ENCODE measurements around the gene IRF9.
A peak's percentile ranks its signal among the peaks of the same experiment; 100 is the strongest.

Gene IRF9

GRCh38 chr14:24213866-24214662, 53.0 kb downstream of the IRF9 start:
- TF ChIP-seq ZFP30 (CRISPR knock-in tag; IDR thresholded peaks at IDR 0.05) (no peak), OSR1 (CRISPR knock-in tag; IDR thresholded peaks at IDR 0.05) (no peak), ZFP3 (CRISPR knock-in tag; IDR thresholded peaks at IDR 0.05) (no peak), TOX (CRISPR knock-in tag; IDR thresholded peaks at IDR 0.05; ENCODE audit: borderline replicate concordance) (no peak), ZNF565 (CRISPR knock-in tag; conservative IDR thresholded peaks at IDR 0.05; ENCODE audit: low read depth) (no peak), SNAI2 (CRISPR knock-in tag; IDR thresholded peaks at IDR 0.05) (no peak), POU6F1 (CRISPR knock-in tag; IDR thresholded peaks at IDR 0.05; ENCODE audit: borderline replicate concordance, low read depth) (no peak)
- no peak for ATAC-seq

- ATAC-seq, result peak; percentile 80
- no peak for TF ChIP-seq ZNF565 (CRISPR knock-in tag; conservative IDR thresholded peaks at IDR 0.05; ENCODE audit: low read depth)
- no peak for TF ChIP-seq RARB (CRISPR knock-in tag; IDR thresholded peaks at IDR 0.05)
- no peak for TF ChIP-seq BACH2 (CRISPR knock-in tag; IDR thresholded peaks at IDR 0.05; ENCODE audit: borderline replicate concordance)
- no peak for TF ChIP-seq PATZ1 (CRISPR knock-in tag; IDR thresholded peaks at IDR 0.05; ENCODE audit: borderline replicate concordance)
- TF ChIP-seq TOX (CRISPR knock-in tag; IDR thresholded peaks at IDR 0.05; ENCODE audit: borderline replicate concordance), result no peak
- no peak for TF ChIP-seq ZNF8 (CRISPR knock-in tag; IDR thresholded peaks at IDR 0.05)
- TF ChIP-seq POU6F1 (CRISPR knock-in tag; IDR thresholded peaks at IDR 0.05; ENCODE audit: borderline replicate concordance, low read depth), result no peak
- TF ChIP-seq ZFP30 (CRISPR knock-in tag; IDR thresholded peaks at IDR 0.05), result no peak
- TF ChIP-seq OSR1 (CRISPR knock-in tag; IDR thresholded peaks at IDR 0.05), result no peak
- no peak for TF ChIP-seq ISL1 (CRISPR knock-in tag; IDR thresholded peaks at IDR 0.05)
Observed at GRCh38 chr14:24215495-24216344, 54.7 kb downstream of the IRF9 start, which contains the start of gene MDP1. Gene MDP1, minus strand, starts transcription at chr14:24216066. Its CDS starts 111 bp downstream, at chr14:24215955.
